Common myeloid progenitor, CD34-positive (primary cell): ENCODE results near the gene COPS8.
A peak's percentile ranks its signal among the peaks of the same experiment; 100 is the strongest.

Experiments
- CTCF ChIA-PET: fragments of 350-600 bp; sonication (Branson Sonifier 250); formaldehyde crosslinking; loops from one replicate; lab custom pipeline; 2021; ENCODE audit warnings: antibody characterized with exemption; lab: Charles Lee
- POLR2A ChIA-PET: fragments of 350-600 bp; sonication (Branson Sonifier 250); formaldehyde crosslinking; loops from one replicate; lab custom pipeline; 2021; ENCODE audit warnings: antibody characterized with exemption; lab: Charles Lee
- DNase-seq, 3 donors: peaks; one replicate each; pipeline versions ENCODE4 v3.0.0 to v3.0.0-alpha.2; 2013
- H3K27ac ChIP-seq, 2 experiments: 1 replicate in 1 of 2; 2 replicates in 1 of 2; pipeline ENCODE4 v1.7.0; 2013; ENCODE audit warnings: inconsistent platforms in 2 of 2, low read length in 2 of 2, mild to moderate bottlenecking in 2 of 2, low read depth in 1 of 2, moderate library complexity in 1 of 2; ENCODE audit not compliant: severe bottlenecking in 2 of 2, insufficient read depth in 1 of 2, poor library complexity in 1 of 2
- H3K27me3 ChIP-seq, 5 experiments: replicated peaks in 2 of 5; 1 replicate in 3 of 5; 2 replicates in 2 of 5; pipeline versions ENCODE4 v1.6.1 to v1.7.0; 2013; ENCODE audit warnings: low read length in 4 of 5, mild to moderate bottlenecking in 2 of 5, moderate library complexity in 2 of 5, inconsistent platforms in 1 of 5; ENCODE audit not compliant: insufficient read depth in 5 of 5, control insufficient read depth in 4 of 5
- H3K36me3 ChIP-seq, 4 experiments: 1 replicate in 2 of 4; 2 replicates in 2 of 4; pipeline versions ENCODE4 v1.6.1 to v1.7.0; 2013; ENCODE audit warnings: low read length in 3 of 4, control low read depth in 1 of 4, mild to moderate bottlenecking in 1 of 4; ENCODE audit not compliant: control insufficient read depth in 4 of 4, insufficient read depth in 4 of 4
- H3K4me1 ChIP-seq, 4 experiments: 1 replicate in 3 of 4; 2 replicates in 1 of 4; pipeline versions ENCODE4 v1.6.1 to v1.7.1; 2013; ENCODE audit warnings: low read length in 3 of 4, mild to moderate bottlenecking in 3 of 4, control low read depth in 1 of 4, inconsistent platforms in 1 of 4, moderate library complexity in 1 of 4; ENCODE audit not compliant: control insufficient read depth in 4 of 4, insufficient read depth in 4 of 4; ENCODE audit errors: control extremely low read depth in 1 of 4
- H3K4me3 ChIP-seq, 7 experiments: 1 replicate in 4 of 7; 2 replicates in 3 of 7; pipeline versions ENCODE4 v1.5.1 to v1.7.0; 2013; ENCODE audit warnings: mild to moderate bottlenecking in 7 of 7, low read length in 6 of 7, moderate library complexity in 6 of 7, inconsistent platforms in 2 of 7, low read depth in 2 of 7, control low read depth in 1 of 7; ENCODE audit not compliant: insufficient read depth in 4 of 7, control insufficient read depth in 1 of 7; ENCODE audit errors: extremely low read depth in 1 of 7
- H3K9me3 ChIP-seq, 5 experiments: 1 replicate in 4 of 5; 2 replicates in 1 of 5; pipeline versions ENCODE4 v1.6.1 to v1.7.1; 2013; ENCODE audit warnings: low read length in 4 of 5, mild to moderate bottlenecking in 2 of 5, inconsistent platforms in 1 of 5, low read depth in 1 of 5, moderate library complexity in 1 of 5; ENCODE audit not compliant: control insufficient read depth in 4 of 5, insufficient read depth in 2 of 5; ENCODE audit errors: control extremely low read depth in 1 of 5
- WGBS: methylation state at CpG from one replicate; pipeline ENCODE4 v1.1.5; 2013; ENCODE audit not compliant: insufficient coverage; 5-methylcytosine and 5-hydroxymethylcytosine counted together

The COPS8 gene

GRCh38 chr2:237130562-237131421, 45.1 kb downstream of the COPS8 start:
- ChIA-PET CTCF (no interaction called here), POLR2A (no interaction called here)
- no peak for DNase-seq
- H3K9me3 ChIP-seq, result peaks cover 0 to 2% (median 0%) of the 10 kb centered on the region in 5 experiments
- H3K4me3 ChIP-seq, result no peak overlapping the region
- no peaks in the 10 kb centered on the region for H3K27me3 ChIP-seq
- H3K36me3 ChIP-seq, result no peaks in the 10 kb centered on the region
- H3K27ac ChIP-seq, result no peak overlapping the region
- no peaks in the 10 kb centered on the region for H3K4me1 ChIP-seq
- 98% methylated on average over 8 of the region's 8 CpGs for WGBS

DNA sequence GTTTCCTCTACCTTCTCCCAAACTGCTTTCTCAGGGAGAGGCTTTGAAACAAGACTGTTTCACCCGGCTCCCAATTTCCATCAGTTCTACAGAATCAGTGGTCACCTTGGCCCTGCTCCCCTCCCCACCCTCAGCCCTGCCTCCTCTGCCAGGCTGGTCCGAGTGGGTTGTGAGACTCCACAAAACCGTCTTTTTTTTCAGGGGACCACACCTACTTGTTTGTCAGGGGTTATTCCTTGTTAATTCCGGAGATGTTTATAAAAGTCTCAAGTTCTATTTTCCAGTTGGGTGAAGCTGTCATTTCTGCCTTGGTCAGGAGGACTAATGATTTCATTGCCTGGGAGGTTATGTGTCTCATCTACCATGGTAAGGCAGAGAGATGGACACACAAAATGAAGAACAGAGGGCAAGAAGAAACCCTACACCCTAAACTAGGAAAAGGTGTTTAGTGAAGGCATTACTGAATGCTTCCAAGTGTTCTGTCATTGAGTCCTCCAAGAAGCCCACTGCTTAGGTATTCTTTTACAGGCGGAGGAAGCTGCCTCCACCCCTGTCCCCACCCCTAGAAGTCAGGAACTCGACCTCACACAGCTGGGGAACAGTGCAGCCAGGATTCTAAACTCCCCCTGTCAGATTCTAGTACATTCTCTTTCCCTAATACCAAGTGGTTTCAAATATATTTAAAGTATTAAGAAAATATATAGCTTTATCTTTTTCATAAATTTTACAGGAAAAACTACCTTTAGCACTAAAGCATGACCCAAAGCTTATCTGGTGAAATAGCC, 46.3 kb downstream of the COPS8 start:
- CTCF ChIA-PET, result interaction anchor here (1.2 kb wide), 1 partner anchor 11 kb away, joined by 3 read pairs; no protein-coding TSS in a partner anchor
- peaks cover 0 to 2% (median 0%) of the 10 kb centered on the region in 5 experiments for H3K9me3 ChIP-seq
- H3K27ac ChIP-seq, result no peak overlapping the region
- WGBS, result 95% methylated on average over 3 of the region's 6 CpGs
- POLR2A ChIA-PET, result no interaction called here
- no peak for DNase-seq
- H3K4me1 ChIP-seq, result no peaks in the 10 kb centered on the region
- no peak overlapping the region for H3K4me3 ChIP-seq
- H3K27me3 ChIP-seq, result no peaks in the 10 kb centered on the region
- no peaks in the 10 kb centered on the region for H3K36me3 ChIP-seq

GRCh38 chr2:237132799-237133198, 47.1 kb downstream of the COPS8 start:
- H3K4me3 ChIP-seq, result no peak overlapping the region
- 77% methylated on average over 4 of the region's 5 CpGs for WGBS
- no peak overlapping the region for H3K27ac ChIP-seq
- no peaks in the 10 kb centered on the region for H3K36me3 ChIP-seq
- CTCF ChIA-PET, result interaction anchor here (1.2 kb wide), 1 partner anchor 10 kb away, joined by 3 read pairs; no protein-coding TSS in a partner anchor
- H3K4me1 ChIP-seq, result no peaks in the 10 kb centered on the region
- peak in 1 of 3 donors; percentile 15 for DNase-seq
- H3K9me3 ChIP-seq, result peaks cover 0 to 2% (median 0%) of the 10 kb centered on the region in 5 experiments
- POLR2A ChIA-PET, result no interaction called here
- no peaks in the 10 kb centered on the region for H3K27me3 ChIP-seq

DNA sequence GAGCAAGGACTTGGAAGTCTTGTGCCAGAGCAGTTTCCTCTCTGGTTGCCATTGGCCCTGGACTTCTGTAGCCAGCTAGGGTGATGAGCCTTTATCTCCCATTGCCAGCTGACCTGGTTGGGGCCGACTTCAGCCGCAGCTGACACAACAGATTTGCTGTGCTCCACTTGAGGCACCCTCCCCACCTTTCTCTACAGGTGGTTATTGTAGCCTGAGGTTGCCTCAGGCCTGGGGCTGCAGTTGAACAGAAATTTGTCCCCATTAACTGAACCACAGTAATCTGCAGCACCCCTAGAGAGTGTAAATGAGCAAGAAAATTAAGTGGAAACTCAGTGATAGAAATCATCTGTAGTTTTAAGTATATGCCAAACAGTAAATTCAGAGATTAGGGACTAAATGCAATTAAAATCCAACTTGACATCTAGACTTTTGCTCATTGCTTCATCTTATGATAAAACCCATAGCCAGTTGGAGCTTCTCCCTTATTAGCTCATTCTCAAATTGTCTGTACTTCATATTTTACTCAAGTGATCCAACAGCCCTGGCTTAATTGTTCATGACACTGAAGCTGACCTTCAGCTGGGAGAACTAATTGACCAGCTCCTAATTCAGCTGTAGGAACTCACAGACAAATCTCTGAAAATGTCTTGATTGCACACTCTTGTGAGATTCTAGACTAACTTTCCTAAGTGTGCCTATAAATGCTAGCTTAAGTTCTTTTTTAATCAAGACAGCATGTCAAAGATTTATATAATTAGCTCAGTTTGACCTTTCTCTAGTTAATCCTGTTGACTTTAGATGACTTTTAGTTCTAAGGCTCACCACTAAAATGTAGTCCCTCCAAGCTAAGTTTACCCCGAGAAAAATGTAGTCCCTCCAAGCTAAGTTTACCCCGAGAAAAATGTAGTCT, 48.9 kb downstream of the COPS8 start:
- no peaks in the 10 kb centered on the region for H3K27me3 ChIP-seq
- H3K4me3 ChIP-seq, result no peak overlapping the region
- no peak for DNase-seq
- POLR2A ChIA-PET, result interaction anchor here (0.7 kb wide), 1 partner anchor 141 kb away, joined by 4 read pairs; no protein-coding TSS in a partner anchor
- WGBS, result 96% methylated on average over 4 of the region's 4 CpGs
- no peaks in the 10 kb centered on the region for H3K36me3 ChIP-seq
- no peak overlapping the region for H3K27ac ChIP-seq
- CTCF ChIA-PET, result interaction anchor here (1.1 to 1.6 kb wide), 2 partner anchors 18 to 272 kb away, joined by 3 to 4 read pairs; no protein-coding TSS in a partner anchor
- no peaks in the 10 kb centered on the region for H3K4me1 ChIP-seq
- H3K9me3 ChIP-seq, result peaks cover 0 to 2% (median 0%) of the 10 kb centered on the region in 5 experiments

DNA sequence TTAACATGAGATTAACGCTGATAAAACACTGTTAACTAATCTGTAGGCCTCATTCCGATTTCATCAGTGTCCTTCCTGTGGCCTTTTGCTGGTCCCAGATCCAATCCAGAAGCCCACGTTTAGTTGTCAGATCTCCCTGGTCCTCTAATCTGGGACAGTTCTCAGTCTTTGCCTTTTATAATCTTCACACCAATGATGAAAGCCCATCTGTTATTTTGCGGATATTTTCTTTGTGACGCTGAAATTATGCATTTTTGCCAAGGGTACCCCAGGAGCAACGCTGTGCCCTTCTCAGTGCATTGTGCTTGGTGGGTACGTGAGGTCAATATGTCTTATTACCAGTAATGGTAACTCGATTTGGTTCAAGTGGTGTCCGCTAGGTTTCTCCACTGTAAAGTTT, 51.1 kb downstream of the COPS8 start:
- POLR2A ChIA-PET, result no interaction called here
- no peaks in the 10 kb centered on the region for H3K36me3 ChIP-seq
- no peak for DNase-seq
- 96% methylated on average over 8 of the region's 9 CpGs for WGBS
- CTCF ChIA-PET, result no interaction called here
- H3K27me3 ChIP-seq, result no peaks in the 10 kb centered on the region
- no peak overlapping the region for H3K27ac ChIP-seq
- H3K9me3 ChIP-seq, result peaks cover 0 to 2% (median 0%) of the 10 kb centered on the region in 5 experiments
- no peak overlapping the region for H3K4me3 ChIP-seq
- no peaks in the 10 kb centered on the region for H3K4me1 ChIP-seq

GRCh38 chr2:237137626-237138323, 52.1 kb downstream of the COPS8 start:
- no peaks in the 10 kb centered on the region for H3K4me1 ChIP-seq

More at GRCh38 chr2:237137626-237138323, 52.1 kb downstream of the COPS8 start:
- 98% methylated on average over 12 of the region's 13 CpGs for WGBS
- H3K27me3 ChIP-seq, result no peaks in the 10 kb centered on the region
- no peak for DNase-seq
- H3K9me3 ChIP-seq, result peaks cover 0 to 2% (median 0%) of the 10 kb centered on the region in 5 experiments
- ChIA-PET POLR2A (no interaction called here), CTCF (no interaction called here)
- no peaks in the 10 kb centered on the region for H3K36me3 ChIP-seq
- H3K4me3 ChIP-seq, result no peak overlapping the region
- H3K27ac ChIP-seq, result no peak overlapping the region
